H9 (cell line): ENCODE measurements around the gene AHI1. TPM values are rescaled to one million over a fixed set of nuclear protein-coding genes. Genes with fewer than 3 reads are reported as not detected.

Experiments used
- DNase-seq: peaks from one replicate; pipeline ENCODE4 v3.0.0-alpha.2; 2017
- H2AFZ ChIP-seq: one replicate; pipeline ENCODE4 v1.6.1; 2013; ENCODE audit warnings: mild to moderate bottlenecking, low read length, control low read depth, moderate library complexity
- H2AK5ac ChIP-seq: 2 replicates; pipeline ENCODE4 v1.6.1; 2013; ENCODE audit warnings: low read length, control low read depth, mixed read lengths; ENCODE audit not compliant: insufficient read length
- H2BK120ac ChIP-seq: one replicate; pipeline ENCODE4 v1.6.1; 2013; ENCODE audit warnings: low read depth, mild to moderate bottlenecking, low read length, control low read depth, inconsistent platforms; ENCODE audit not compliant: poor library complexity, severe bottlenecking
- H2BK12ac ChIP-seq: 2 replicates; pipeline ENCODE4 v1.6.1; 2013; ENCODE audit warnings: low read length, control low read depth, mixed read lengths, low read depth; ENCODE audit not compliant: insufficient read length
- H2BK15ac ChIP-seq: 2 replicates; pipeline ENCODE4 v1.6.1; 2013; ENCODE audit warnings: low read depth, low read length, control low read depth
- H2BK20ac ChIP-seq: one replicate; pipeline ENCODE4 v1.6.1; 2013; ENCODE audit warnings: low read depth, mild to moderate bottlenecking, low read length, control low read depth, inconsistent platforms; ENCODE audit not compliant: poor library complexity, severe bottlenecking
- H2BK5ac ChIP-seq: 2 replicates; pipeline ENCODE4 v1.6.1; 2013; ENCODE audit warnings: low read length, control low read depth, mixed read lengths; ENCODE audit not compliant: insufficient read length
- H3K14ac ChIP-seq: 2 replicates; pipeline ENCODE4 v1.6.1; 2013; ENCODE audit warnings: low read length, control low read depth; ENCODE audit not compliant: insufficient read depth
- H3K18ac ChIP-seq: 2 replicates; pipeline ENCODE4 v1.6.1; 2013; ENCODE audit warnings: low read depth, mild to moderate bottlenecking, mixed read lengths, low read length, control low read depth; ENCODE audit not compliant: insufficient read length
- H3K23ac ChIP-seq: 2 replicates; pipeline ENCODE4 v1.6.1; 2013; ENCODE audit warnings: low read length, control low read depth, mixed read lengths, low read depth; ENCODE audit not compliant: insufficient read length
- H3K23me2 ChIP-seq: 2 replicates; pipeline ENCODE4 v1.6.1; 2013; ENCODE audit warnings: low read depth, mild to moderate bottlenecking, mixed read lengths, low read length, control low read depth; ENCODE audit not compliant: insufficient read length, poor library complexity, severe bottlenecking
- H3K27ac ChIP-seq: 2 replicates; pipeline ENCODE4 v1.5.1; 2013; ENCODE audit warnings: low read length, control low read depth, mixed read lengths, low read depth; ENCODE audit not compliant: insufficient read length
- H3K27me3 ChIP-seq: 2 replicates; pipeline ENCODE4 v1.6.1; 2013; ENCODE audit warnings: low read length, control low read depth, inconsistent platforms; ENCODE audit not compliant: insufficient read depth
- H3K4ac ChIP-seq: 2 replicates; pipeline ENCODE4 v1.6.1; 2013; ENCODE audit warnings: low read depth, mild to moderate bottlenecking, control low read depth, inconsistent platforms, low read length, moderate library complexity
- H3K4me1 ChIP-seq: 2 replicates; pipeline ENCODE4 v1.6.1; 2013; ENCODE audit warnings: low read length, control low read depth, inconsistent platforms; ENCODE audit not compliant: insufficient read depth
- H3K4me2 ChIP-seq: 2 replicates; pipeline ENCODE4 v1.6.1; 2013; ENCODE audit warnings: low read length, control low read depth, mixed read lengths; ENCODE audit not compliant: insufficient read length, insufficient read depth
- H3K56ac ChIP-seq: 2 replicates; pipeline ENCODE4 v1.6.1; 2013; ENCODE audit warnings: low read depth, mild to moderate bottlenecking, mixed read lengths, low read length, control low read depth; ENCODE audit not compliant: insufficient read length
- H3K79me1 ChIP-seq: 2 replicates; pipeline ENCODE4 v1.6.1; 2013; ENCODE audit warnings: low read depth, mild to moderate bottlenecking, moderate library complexity, low read length, control low read depth, inconsistent platforms; ENCODE audit not compliant: insufficient read depth, poor library complexity, severe bottlenecking
- H3K79me2 ChIP-seq: 2 replicates; pipeline ENCODE4 v1.6.1; 2013; ENCODE audit warnings: low read length, control low read depth, inconsistent platforms; ENCODE audit not compliant: insufficient read depth
- H3K9ac ChIP-seq: 2 replicates; pipeline ENCODE4 v1.6.1; 2013; ENCODE audit warnings: low read length, control low read depth, mixed read lengths; ENCODE audit not compliant: insufficient read length; ENCODE audit errors: extremely low read depth
- H3K9me3 ChIP-seq: one replicate; pipeline ENCODE4 v1.6.1; 2013; ENCODE audit warnings: low read depth, low read length, inconsistent platforms; ENCODE audit not compliant: control insufficient read depth
- H3T11ph ChIP-seq: one replicate; pipeline ENCODE4 v1.6.1; 2013; ENCODE audit warnings: mild to moderate bottlenecking, low read length, control low read depth, inconsistent platforms
- H4K20me1 ChIP-seq: one replicate; pipeline ENCODE4 v1.6.1; 2013; ENCODE audit not compliant: control insufficient read depth, insufficient read length, insufficient read depth
- H4K5ac ChIP-seq: 2 replicates; pipeline ENCODE4 v1.6.1; 2013; ENCODE audit warnings: low read depth, mild to moderate bottlenecking, mixed read lengths, low read length, control low read depth; ENCODE audit not compliant: insufficient read length
- H4K8ac ChIP-seq: replicated peaks from 2 replicates; pipeline ENCODE4 v1.6.1; 2013; ENCODE audit warnings: low read length, control low read depth, mixed read lengths, low read depth; ENCODE audit not compliant: insufficient read length
- H4K91ac ChIP-seq: 2 replicates; pipeline ENCODE4 v1.6.1; 2013; ENCODE audit warnings: low read depth, mild to moderate bottlenecking, moderate library complexity, mixed read lengths, low read length, control low read depth; ENCODE audit not compliant: insufficient read length
- H3K27ac Mint-ChIP-seq, 3 experiments: 2 replicates in 2 of 3; 3 replicates in 1 of 3; pipeline ENCODE4 v1.8.0; 2020 to 2021; ENCODE audit warnings: mixed read lengths in 3 of 3, mild to moderate bottlenecking in 1 of 3, moderate library complexity in 1 of 3
- H3K27me3 Mint-ChIP-seq: 2 replicates; pipeline ENCODE4 v1.8.0; 2021; ENCODE audit warnings: low read depth, mild to moderate bottlenecking, moderate library complexity, mixed read lengths
- H3K36me3 Mint-ChIP-seq, 3 experiments: 2 replicates in 2 of 3; 3 replicates in 1 of 3; pipeline ENCODE4 v1.8.0; 2020 to 2021; ENCODE audit warnings: low read depth in 3 of 3, mixed read lengths in 3 of 3; ENCODE audit not compliant: insufficient read depth in 1 of 3
- H3K4me1 Mint-ChIP-seq, 2 experiments: 2 replicates each; pipeline ENCODE4 v1.8.0; 2020; ENCODE audit warnings: mixed read lengths in 2 of 2
- H3K4me3 Mint-ChIP-seq, 2 experiments: 2 replicates in 1 of 2; 3 replicates in 1 of 2; pipeline ENCODE4 v1.8.0; 2020 to 2021; ENCODE audit warnings: mild to moderate bottlenecking in 2 of 2, mixed read lengths in 2 of 2, moderate library complexity in 1 of 2
- H3K9me3 Mint-ChIP-seq, 2 experiments: 2 replicates in 1 of 2; 3 replicates in 1 of 2; pipeline ENCODE4 v1.8.0; 2020; ENCODE audit warnings: mild to moderate bottlenecking in 2 of 2, mixed read lengths in 2 of 2, moderate library complexity in 1 of 2
- CTCF ChIP-seq: fragments of 200-600 bp; sonication (generic); conservative IDR thresholded peaks from 3 replicates; pipeline ENCODE4 v1.8.0; 2021; ENCODE audit warnings: antibody characterized with exemption, mild to moderate bottlenecking
- WGBS: extraction: QIAGEN DNeasy Blood & Tissue Kit; methylation state at CpG from one replicate; pipeline ENCODE4 v1.1.7; 2013; ENCODE audit warnings: missing lambda C conversion rate, low lambda C conversion rate, mixed read lengths; ENCODE audit not compliant: insufficient read length; ENCODE audit errors: extremely low coverage; 5-methylcytosine and 5-hydroxymethylcytosine counted together
- total RNA-seq: library from RNA; stranded (reverse); gene quantifications from 2 replicates; pipeline ENCODE4 v1.2.1, GENCODE V29; 2021

AHI1 gene
- total RNA-seq, 1 experiment from 2014 or later = 9.9 TPM

GRCh38 chr6:135506270-135506997, 8.9 kb upstream of the AHI1 start:
- H3K9me3 ChIP-seq = no peaks in the 10 kb centered on the region
- whole genome bisulfite sequencing = no CpG with 5 or more reads among the region's 4 CpGs
- no peak overlapping the region for H3K23ac ChIP-seq
- no peak overlapping the region for H4K8ac ChIP-seq
- no peak overlapping the region for H2BK20ac ChIP-seq
- no peak overlapping the region for H3K4ac ChIP-seq
- H4K20me1 ChIP-seq = no peaks in the 10 kb centered on the region
- peaks cover 4% of the 10 kb centered on the region; the same call in 1 of the 2 replicates for H3K4me1 ChIP-seq
- no peaks in the 10 kb centered on the region for H3K79me2 ChIP-seq
- no peak overlapping the region for H2BK120ac ChIP-seq
- no peaks in the 10 kb centered on the region; a peak in 1 of 5 replicates for H3K9me3 Mint-ChIP-seq
- peak overlapping the region in 1 of 3 experiments; percentile 27; a peak in 1 of 7 replicates for H3K27ac Mint-ChIP-seq
- H3K9ac ChIP-seq = no peak overlapping the region
- no peak overlapping the region for H3T11ph ChIP-seq
- no peak overlapping the region for H4K91ac ChIP-seq
- TF ChIP-seq CTCF = peak; percentile 69
- no peak overlapping the region for H2BK5ac ChIP-seq
- no peak overlapping the region for H3K18ac ChIP-seq
- no peak overlapping the region for H2AK5ac ChIP-seq
- no peak overlapping the region for H3K4me2 ChIP-seq
- no peak overlapping the region for H3K14ac ChIP-seq
- no peaks in the 10 kb centered on the region for H3K27me3 ChIP-seq
- peaks cover 19 to 24% of the 10 kb centered on the region in 2 experiments for H3K4me1 Mint-ChIP-seq
- H3K23me2 ChIP-seq = no peaks in the 10 kb centered on the region
- no peak overlapping the region for H4K5ac ChIP-seq
- H3K56ac ChIP-seq = no peak overlapping the region
- no peaks in the 10 kb centered on the region for H3K79me1 ChIP-seq
- no peaks in the 10 kb centered on the region for H3K36me3 Mint-ChIP-seq
- no peak for DNase-seq
- H3K27ac ChIP-seq = no peak overlapping the region
- H2BK12ac ChIP-seq = no peak overlapping the region
- H3K27me3 Mint-ChIP-seq = no peaks in the 10 kb centered on the region
- no peak overlapping the region for H2AFZ ChIP-seq
- no peak overlapping the region for H3K4me3 Mint-ChIP-seq
- no peak overlapping the region for H2BK15ac ChIP-seq
